NT2/D1 (cell line): ENCODE measurements around the gene PCED1B.

Experiments used
- YY1 ChIP-seq: IDR thresholded peaks from 2 replicates; pipeline ENCODE4 v1.6.1; 2011; ENCODE audit not compliant: insufficient read length, insufficient read depth
- ZNF274 ChIP-seq: IDR thresholded peaks from 2 replicates; pipeline ENCODE4 v1.6.1; 2011; ENCODE audit warnings: mild to moderate bottlenecking, low read depth, low read length

GRCh38 chr12:47193066-47193465, 113.6 kb downstream of the PCED1B start:
- TF ChIP-seq ZNF274 = no peak
- no peak for TF ChIP-seq YY1
